Progenitor cell of endocrine pancreas (in vitro differentiated cells): ENCODE data around the gene LPP. TPM values are rescaled to one million over a fixed set of nuclear protein-coding genes. Genes with fewer than 3 reads are reported as not detected.

Source experiments
- DNase-seq: peaks from one replicate; pipeline ENCODE4 v3.0.0; 2021; ENCODE audit warnings: low spot score; ENCODE audit not compliant: unreplicated experiment
- H3K27ac Mint-ChIP-seq: 2 replicates; pipeline ENCODE4 v1.8.0; 2021; ENCODE audit warnings: mild to moderate bottlenecking, moderate library complexity, mixed read lengths
- H3K27me3 Mint-ChIP-seq: 2 replicates; pipeline ENCODE4 v1.8.0; 2021; ENCODE audit warnings: mixed read lengths
- H3K36me3 Mint-ChIP-seq: 2 replicates; pipeline ENCODE4 v1.8.0; 2022; ENCODE audit warnings: mixed read lengths; ENCODE audit not compliant: insufficient read depth
- H3K4me1 Mint-ChIP-seq: 2 replicates; pipeline ENCODE4 v1.8.0; 2021; ENCODE audit warnings: low read depth, mixed read lengths
- H3K4me3 Mint-ChIP-seq: 2 replicates; pipeline ENCODE4 v1.8.0; 2021; ENCODE audit warnings: low read depth, mild to moderate bottlenecking, moderate library complexity, mixed read lengths
- H3K9me3 Mint-ChIP-seq: 2 replicates; pipeline ENCODE4 v1.8.0; 2021; ENCODE audit warnings: low read depth, mixed read lengths
- CTCF ChIP-seq: fragments of 200-600 bp; sonication (generic); IDR thresholded peaks from one replicate; pipeline ENCODE4 v1.5.0; 2021; ENCODE audit warnings: antibody characterized with exemption, mild to moderate bottlenecking; ENCODE audit not compliant: unreplicated experiment
- total RNA-seq: library from RNA; stranded (reverse); gene quantifications from 2 replicates; pipeline ENCODE4 v1.2.1, GENCODE V29; 2021

Gene LPP
- total RNA-seq, 1 donor from 2014 or later: 131 TPM

- DNase-seq: no peak
- Mint-ChIP-seq H3K36me3 (peaks cover 20% of the 10 kb centered on the region), H3K27ac (no peak overlapping the region), H3K9me3 (no peaks in the 10 kb centered on the region), H3K27me3 (no peaks in the 10 kb centered on the region), H3K4me3 (no peak overlapping the region), H3K4me1 (no peaks in the 10 kb centered on the region)
- no peak for TF ChIP-seq CTCF
Observed at GRCh38 chr3:188486126-188486525, 332.2 kb downstream of the LPP start.

- Mint-ChIP-seq H3K4me3 (no peak overlapping the region), H3K36me3 (peaks cover 21% of the 10 kb centered on the region), H3K27ac (no peak overlapping the region), H3K4me1 (no peaks in the 10 kb centered on the region), H3K27me3 (no peaks in the 10 kb centered on the region), H3K9me3 (no peaks in the 10 kb centered on the region)
- DNase-seq: no peak
- TF ChIP-seq CTCF: no peak
Observed at GRCh38 chr3:188486952-188487351, 333.0 kb downstream of the LPP start.

GRCh38 chr3:188487652-188488051 is 333.7 kb downstream of the LPP start:
- TF ChIP-seq CTCF: no peak
- DNase-seq: no peak
- H3K27me3 Mint-ChIP-seq: no peaks in the 10 kb centered on the region
- H3K4me1 Mint-ChIP-seq: no peaks in the 10 kb centered on the region
- H3K27ac Mint-ChIP-seq: no peak overlapping the region
- no peak overlapping the region for H3K4me3 Mint-ChIP-seq
- H3K9me3 Mint-ChIP-seq: no peaks in the 10 kb centered on the region
- peaks cover 21% of the 10 kb centered on the region for H3K36me3 Mint-ChIP-seq

GRCh38 chr3:188488801-188489200 is 334.8 kb downstream of the LPP start:
- DNase-seq: no peak
- Mint-ChIP-seq H3K27me3 (no peaks in the 10 kb centered on the region), H3K4me3 (no peak overlapping the region), H3K9me3 (no peaks in the 10 kb centered on the region), H3K4me1 (no peaks in the 10 kb centered on the region), H3K36me3 (peaks cover 23% of the 10 kb centered on the region), H3K27ac (no peak overlapping the region)
- no peak for TF ChIP-seq CTCF

GRCh38 chr3:188489639-188490405 is 335.9 kb downstream of the LPP start:
- no peaks in the 10 kb centered on the region for H3K4me1 Mint-ChIP-seq
- no peaks in the 10 kb centered on the region for H3K27me3 Mint-ChIP-seq
- no peak for TF ChIP-seq CTCF
- H3K27ac Mint-ChIP-seq: no peak overlapping the region
- H3K9me3 Mint-ChIP-seq: no peaks in the 10 kb centered on the region
- H3K36me3 Mint-ChIP-seq: peaks cover 19% of the 10 kb centered on the region
- no peak overlapping the region for H3K4me3 Mint-ChIP-seq
- no peak for DNase-seq
